Measurements from ENCODE around the gene C6orf58. TPM values are rescaled to one million over a fixed set of nuclear protein-coding genes. Genes with fewer than 3 reads are reported as not detected.
"Not testable (repeated sequence)": the region's sequence is repeated elsewhere in the genome, so short reads cannot be mapped to it uniquely, and the experiment has no call there.

The C6orf58 gene
- total RNA-seq, 1 donor from 2014 or later: 1.6 TPM

DNA sequence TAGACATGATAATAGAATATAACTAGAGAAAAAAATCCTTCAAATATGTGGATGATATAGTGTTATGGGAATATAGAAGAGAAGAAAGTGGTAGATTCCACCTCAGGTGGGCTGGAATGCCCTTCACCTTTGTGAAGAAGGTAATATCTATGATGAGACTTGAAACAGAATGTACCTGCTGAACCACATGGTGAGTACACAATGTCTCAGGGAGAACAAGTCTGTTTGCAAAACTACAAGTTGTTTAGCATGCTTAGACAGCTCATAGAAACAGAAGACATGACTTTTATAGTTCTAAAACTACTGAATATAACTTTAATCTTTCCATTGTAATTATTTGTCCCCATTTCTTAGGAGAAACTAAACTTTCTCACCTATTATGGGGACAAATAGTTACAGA is 12.2 kb downstream of the C6orf58 start:
- no peak for DNase-seq (ENCODE audit: low spot score in 2 of 2)
- no peak for FAIRE-seq

GRCh38 chr6:127590344-127590743 is 13.4 kb downstream of the C6orf58 start:
- FAIRE-seq (no peak), DNase-seq (ENCODE audit: low spot score in 2 of 2) (no peak)

GRCh38 chr6:127592964-127593363 is 16.0 kb downstream of the C6orf58 start:
- FAIRE-seq: no peak

DNA sequence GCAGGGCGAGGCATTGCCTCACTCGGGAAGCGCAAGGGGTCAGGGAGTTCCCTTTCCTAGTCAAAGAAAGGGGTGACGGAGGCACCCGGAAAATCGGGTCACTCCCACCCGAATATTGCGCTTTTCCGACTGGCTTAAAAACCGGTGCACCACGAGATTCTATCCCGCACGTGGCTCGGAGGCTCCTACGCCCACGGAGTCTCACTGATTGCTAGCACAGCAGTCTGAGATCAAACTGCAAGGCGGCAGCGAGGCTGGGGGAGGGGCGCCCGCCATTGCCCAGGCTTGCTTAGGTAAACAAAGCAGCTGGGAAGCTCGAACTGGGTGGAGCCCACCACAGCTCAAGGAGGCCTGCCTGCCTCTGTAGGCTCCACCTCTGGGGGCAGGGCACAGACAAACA is 16.5 kb downstream of the C6orf58 start:
- FAIRE-seq; DNase-seq (ENCODE audit: low spot score in 2 of 2): not testable (repeated sequence)

More at GRCh38 chr6:127592964-127593363, 16.0 kb downstream of the C6orf58 start:
- no peak for DNase-seq (ENCODE audit: low spot score in 2 of 2)

- FAIRE-seq (no peak), DNase-seq (ENCODE audit: low spot score in 2 of 2) (peak in 1 of 2 donors; percentile 7)
These were observed 29.2 kb downstream of the C6orf58 start for GRCh38 chr6:127606131-127606562.

GRCh38 chr6:127608554-127609270 is 31.7 kb downstream of the C6orf58 start:
- DNase-seq (ENCODE audit: low spot score in 2 of 2): no peak
- FAIRE-seq: no peak

GRCh38 chr6:127618729-127619128 is 41.8 kb downstream of the C6orf58 start:
- no peak for FAIRE-seq

DNA sequence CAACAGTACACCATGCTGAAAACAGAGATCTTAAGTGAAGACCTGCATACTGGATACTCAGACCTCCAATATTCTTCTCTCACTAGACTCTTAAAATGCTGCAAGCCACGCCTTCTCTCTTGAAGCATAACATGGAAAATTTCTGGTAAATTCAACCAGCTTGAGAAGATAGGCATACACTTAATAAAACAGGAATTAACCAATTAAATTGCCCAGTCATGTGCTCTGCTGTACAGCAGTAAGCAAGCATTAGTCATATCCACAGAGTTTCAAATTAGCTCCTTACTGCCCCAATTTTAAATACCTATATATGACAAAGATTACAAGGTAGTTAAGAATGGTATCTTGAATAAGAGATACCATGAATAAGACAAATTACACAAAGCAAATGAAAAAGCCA is 53.8 kb downstream of the C6orf58 start:
- FAIRE-seq (no peak), DNase-seq (ENCODE audit: low spot score in 2 of 2) (no peak)

More at GRCh38 chr6:127618729-127619128, 41.8 kb downstream of the C6orf58 start:
- DNase-seq (ENCODE audit: low spot score in 2 of 2): no peak

- FAIRE-seq: no peak
- DNase-seq (ENCODE audit: low spot score in 2 of 2): no peak
These were observed 57.2 kb downstream of the C6orf58 start for GRCh38 chr6:127634178-127634577.

GRCh38 chr6:127635091-127635490 is 58.1 kb downstream of the C6orf58 start:
- DNase-seq (ENCODE audit: low spot score in 2 of 2) (no peak), FAIRE-seq (no peak)

DNA sequence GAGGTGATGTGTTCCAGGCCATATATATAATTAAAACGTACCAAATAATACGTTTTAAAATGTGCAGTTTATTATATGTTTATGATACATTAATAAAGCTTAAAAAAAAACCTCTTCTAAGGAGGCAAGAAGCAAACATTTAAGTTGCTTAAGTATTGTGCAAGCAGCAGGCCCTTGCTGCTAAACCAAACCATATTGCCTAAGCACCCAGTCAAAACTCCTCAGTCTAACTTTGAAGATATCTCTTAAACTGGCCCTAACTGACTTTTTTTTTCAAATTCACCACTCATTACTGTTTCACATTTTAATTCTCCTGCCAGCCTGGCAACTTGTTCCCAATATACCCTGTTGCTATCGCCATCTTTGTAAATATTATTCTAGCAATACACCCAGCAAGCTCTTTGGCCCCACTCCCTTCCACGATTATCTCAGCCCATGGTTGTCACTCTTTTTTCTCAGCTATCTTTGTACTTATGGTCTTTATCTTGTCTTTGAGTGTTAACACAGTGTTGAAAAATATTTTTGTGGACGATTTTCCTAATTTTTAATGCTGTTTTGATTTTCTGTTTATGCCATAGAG is 60.9 kb downstream of the C6orf58 start:
- DNase-seq (ENCODE audit: low spot score in 2 of 2): no peak
- FAIRE-seq: no peak

Other genes starting within 250 kb of the C6orf58 start
- 49.7 TPM for gene ECHDC1, start 233.6 kb upstream of the C6orf58 start, total RNA-seq
- gene KIAA0408, start 117.8 kb upstream of the C6orf58 start, total RNA-seq: 107 TPM